K562 (cell line): ENCODE results near the gene CD151. TPM values are rescaled to one million over a fixed set of nuclear protein-coding genes. Genes with fewer than 3 reads are reported as not detected.
A peak's percentile ranks its signal among the peaks of the same experiment; 100 is the strongest.

Source experiments
- CXXC5 ChIP-seq: fragments of 250-450 bp; sonication (Bioruptor Pico); IDR thresholded peaks from 2 replicates; pipeline ENCODE4 v1.8.0; 2022; ENCODE audit warnings: inconsistent platforms, mild to moderate bottlenecking, moderate library complexity
- ETV5 ChIP-seq: sonication (generic); formaldehyde crosslinking; IDR thresholded peaks from 2 replicates; pipeline ENCODE4 v1.4.0; 2020; ENCODE audit warnings: low read depth, mild to moderate bottlenecking, missing genetic modification reagents
- FOXJ3 ChIP-seq: sonication (generic); formaldehyde crosslinking; IDR thresholded peaks from 2 replicates; pipeline ENCODE4 v1.4.0; 2020; ENCODE audit warnings: mild to moderate bottlenecking, missing genetic modification reagents
- FOXP4 ChIP-seq: sonication (generic); formaldehyde crosslinking; IDR thresholded peaks from 2 replicates; pipeline ENCODE4 v1.8.0; 2022; ENCODE audit warnings: mild to moderate bottlenecking, missing genetic modification reagents, borderline replicate concordance
- FUS ChIP-seq: fragments of 200-400 bp; formaldehyde crosslinking; optimal IDR thresholded peaks from 2 replicates; pipeline ENCODE3; 2017; ENCODE audit warnings: low read depth, low read length
- HDAC3 ChIP-seq: fragments of 450-650 bp; IDR thresholded peaks from 2 replicates; pipeline ENCODE4 v1.6.1; 2018; ENCODE audit warnings: borderline replicate concordance, mild to moderate bottlenecking, moderate library complexity; ENCODE audit not compliant: partially characterized antibody
- KAT2B ChIP-seq: IDR thresholded peaks from one replicate; pipeline ENCODE4 v1.6.1; 2012; ENCODE audit warnings: low read depth, mild to moderate bottlenecking, control low read depth, inconsistent platforms, low read length, moderate library complexity
- KLF13 ChIP-seq: fragments of 450-650 bp; IDR thresholded peaks from 2 replicates; pipeline ENCODE4 v1.6.1; 2016; ENCODE audit warnings: missing genetic modification characterization, low read depth, mild to moderate bottlenecking, missing compliant biosample characterization, moderate library complexity, borderline replicate concordance
- LEF1 ChIP-seq: fragments of 450-650 bp; IDR thresholded peaks from 2 replicates; pipeline ENCODE4 v1.6.1; 2016; ENCODE audit warnings: mild to moderate bottlenecking
- MAFK ChIP-seq: IDR thresholded peaks from 2 replicates; pipeline ENCODE4 v1.6.1; 2011; ENCODE audit warnings: low read length, improper control_type of control experiment
- MEF2A ChIP-seq: IDR thresholded peaks from 2 replicates; pipeline ENCODE4 v1.6.1; 2011; ENCODE audit warnings: low read depth, mild to moderate bottlenecking, low read length, moderate library complexity; ENCODE audit not compliant: control insufficient read depth
- ZNF282 ChIP-seq: sonication (generic); formaldehyde crosslinking; IDR thresholded peaks from 2 replicates; pipeline ENCODE4 v1.8.1; 2023; ENCODE audit warnings: missing genetic modification reagents
- ZNF444 ChIP-seq: fragments of 250-450 bp; sonication (Bioruptor Pico); IDR thresholded peaks from 2 replicates; pipeline ENCODE4 v1.4.0; 2020; ENCODE audit warnings: mild to moderate bottlenecking, moderate library complexity
- polyA plus RNA-seq, 8 experiments: library from polyadenylated mRNA; depleted of rRNA in 4 of 8; stranded (reverse) in 5 of 8; unstranded in 3 of 8; fragments of >200 nt; fragmentation: Nextera tagmentation in 2 of 8; fragmentation: Illumina TruSeq in 1 of 8; extraction: Ambion mirVana in 2 of 8; extraction: Trizol in 1 of 8; gene quantifications; 2 replicates each; pipeline versions ENCODE4 v1.2.1 to v1.2.3, GENCODE V29; 2011 to 2014; ENCODE audit warnings: inconsistent platforms in 1 of 8, missing spikeins in 1 of 8
- total RNA-seq, 7 experiments: library from RNA; depleted of rRNA in 6 of 7; stranded (reverse); fragments of >200 nt in 6 of 7; fragmentation: Illumina TruSeq in 2 of 7; extraction: Trizol in 2 of 7; gene quantifications; 2 replicates each; pipeline versions ENCODE4 v1.2.1 to v1.2.3, GENCODE V29; 2011 to 2021; ENCODE audit warnings: low replicate concordance in 1 of 7
- TF ChIP-seq, protein P1 (sequence below): sonication (generic); formaldehyde crosslinking; IDR thresholded peaks from 2 replicates; pipeline ENCODE4 v1.9.0; 2022; ENCODE audit warnings: mild to moderate bottlenecking, missing genetic modification reagents
- TF ChIP-seq, protein P2 (sequence below): sonication (generic); formaldehyde crosslinking; IDR thresholded peaks from 2 replicates; pipeline ENCODE4 v1.8.0; 2023; ENCODE audit warnings: mild to moderate bottlenecking, missing genetic modification reagents
- TF ChIP-seq, protein P3 (sequence below): fragments of 450-650 bp; IDR thresholded peaks from 2 replicates; pipeline ENCODE4 v1.6.1; 2014; ENCODE audit warnings: low read depth, mild to moderate bottlenecking, moderate library complexity, borderline replicate concordance

Gene CD151
- total and polyA plus RNA-seq, 9 of the 15 experiments (the other 6 are each of a cell fraction or from before 2014, with no cell fraction given): 2.3 to 187 (median 140) TPM

GRCh38 chr11:832529-833113, at the start of gene CD151 (continued):
- TF ChIP-seq FUS (no peak), ZNF444 (CRISPR knock-in tag) (no peak), ZNF282 (CRISPR knock-in tag) (no peak), KAT2B (no peak), FOXJ3 (CRISPR knock-in tag) (no peak), LEF1 (no peak), KLF13 (tag) (no peak), CXXC5 (CRISPR knock-in tag) (peak; percentile 8; the same call in 1 of the 2 replicates), MAFK (no peak), HDAC3 (no peak), ETV5 (CRISPR knock-in tag) (no peak), FOXP4 (CRISPR knock-in tag) (no peak), MEF2A (no peak)
- TF ChIP-seq, protein P1, sequence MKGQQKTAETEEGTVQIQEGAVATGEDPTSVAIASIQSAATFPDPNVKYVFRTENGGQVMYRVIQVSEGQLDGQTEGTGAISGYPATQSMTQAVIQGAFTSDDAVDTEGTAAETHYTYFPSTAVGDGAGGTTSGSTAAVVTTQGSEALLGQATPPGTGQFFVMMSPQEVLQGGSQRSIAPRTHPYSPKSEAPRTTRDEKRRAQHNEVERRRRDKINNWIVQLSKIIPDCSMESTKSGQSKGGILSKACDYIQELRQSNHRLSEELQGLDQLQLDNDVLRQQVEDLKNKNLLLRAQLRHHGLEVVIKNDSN (CRISPR knock-in tag): no peak
- TF ChIP-seq, protein P2, sequence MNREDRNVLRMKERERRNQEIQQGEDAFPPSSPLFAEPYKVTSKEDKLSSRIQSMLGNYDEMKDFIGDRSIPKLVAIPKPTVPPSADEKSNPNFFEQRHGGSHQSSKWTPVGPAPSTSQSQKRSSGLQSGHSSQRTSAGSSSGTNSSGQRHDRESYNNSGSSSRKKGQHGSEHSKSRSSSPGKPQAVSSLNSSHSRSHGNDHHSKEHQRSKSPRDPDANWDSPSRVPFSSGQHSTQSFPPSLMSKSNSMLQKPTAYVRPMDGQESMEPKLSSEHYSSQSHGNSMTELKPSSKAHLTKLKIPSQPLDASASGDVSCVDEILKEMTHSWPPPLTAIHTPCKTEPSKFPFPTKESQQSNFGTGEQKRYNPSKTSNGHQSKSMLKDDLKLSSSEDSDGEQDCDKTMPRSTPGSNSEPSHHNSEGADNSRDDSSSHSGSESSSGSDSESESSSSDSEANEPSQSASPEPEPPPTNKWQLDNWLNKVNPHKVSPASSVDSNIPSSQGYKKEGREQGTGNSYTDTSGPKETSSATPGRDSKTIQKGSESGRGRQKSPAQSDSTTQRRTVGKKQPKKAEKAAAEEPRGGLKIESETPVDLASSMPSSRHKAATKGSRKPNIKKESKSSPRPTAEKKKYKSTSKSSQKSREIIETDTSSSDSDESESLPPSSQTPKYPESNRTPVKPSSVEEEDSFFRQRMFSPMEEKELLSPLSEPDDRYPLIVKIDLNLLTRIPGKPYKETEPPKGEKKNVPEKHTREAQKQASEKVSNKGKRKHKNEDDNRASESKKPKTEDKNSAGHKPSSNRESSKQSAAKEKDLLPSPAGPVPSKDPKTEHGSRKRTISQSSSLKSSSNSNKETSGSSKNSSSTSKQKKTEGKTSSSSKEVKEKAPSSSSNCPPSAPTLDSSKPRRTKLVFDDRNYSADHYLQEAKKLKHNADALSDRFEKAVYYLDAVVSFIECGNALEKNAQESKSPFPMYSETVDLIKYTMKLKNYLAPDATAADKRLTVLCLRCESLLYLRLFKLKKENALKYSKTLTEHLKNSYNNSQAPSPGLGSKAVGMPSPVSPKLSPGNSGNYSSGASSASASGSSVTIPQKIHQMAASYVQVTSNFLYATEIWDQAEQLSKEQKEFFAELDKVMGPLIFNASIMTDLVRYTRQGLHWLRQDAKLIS: peak; percentile 86
- TF ChIP-seq, protein P3, sequence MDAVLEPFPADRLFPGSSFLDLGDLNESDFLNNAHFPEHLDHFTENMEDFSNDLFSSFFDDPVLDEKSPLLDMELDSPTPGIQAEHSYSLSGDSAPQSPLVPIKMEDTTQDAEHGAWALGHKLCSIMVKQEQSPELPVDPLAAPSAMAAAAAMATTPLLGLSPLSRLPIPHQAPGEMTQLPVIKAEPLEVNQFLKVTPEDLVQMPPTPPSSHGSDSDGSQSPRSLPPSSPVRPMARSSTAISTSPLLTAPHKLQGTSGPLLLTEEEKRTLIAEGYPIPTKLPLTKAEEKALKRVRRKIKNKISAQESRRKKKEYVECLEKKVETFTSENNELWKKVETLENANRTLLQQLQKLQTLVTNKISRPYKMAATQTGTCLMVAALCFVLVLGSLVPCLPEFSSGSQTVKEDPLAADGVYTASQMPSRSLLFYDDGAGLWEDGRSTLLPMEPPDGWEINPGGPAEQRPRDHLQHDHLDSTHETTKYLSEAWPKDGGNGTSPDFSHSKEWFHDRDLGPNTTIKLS: no peak
